SK-N-SH (cell line): ENCODE results near the gene AFAP1L1.

Experiments
- CTCF ChIP-seq: fragments of 200-600 bp; sonication (generic); IDR thresholded peaks from 2 replicates; pipeline ENCODE4 v1.6.1; 2017; ENCODE audit warnings: antibody characterized with exemption, mild to moderate bottlenecking, moderate library complexity
- IRF3 ChIP-seq: fragments of 150-350 bp; IDR thresholded peaks from 2 replicates; pipeline ENCODE4 v1.6.1; 2016; ENCODE audit warnings: mild to moderate bottlenecking, low read depth, low read length

GRCh38 chr5:149237662-149238061, 34.0 kb upstream of the AFAP1L1 start:
- TF ChIP-seq CTCF (peak; percentile 31; the same call in 1 of the 2 replicates), IRF3 (no peak)
